Sigmoid colon (tissue), 4 donors: ENCODE measurements around the gene FGR.

ENCODE experiments used
- CTCF ChIP-seq, 4 experiments: fragments of 450-650 bp in 3 of 4; fragments of 200-600 bp in 1 of 4; IDR thresholded peaks; one replicate each; pipeline ENCODE4 v1.5.1; 2016 to 2019; ENCODE audit warnings: antibody characterized with exemption in 4 of 4, mild to moderate bottlenecking in 3 of 4, moderate library complexity in 2 of 4
- EP300 ChIP-seq, 4 donors: sonication (generic); formaldehyde crosslinking; IDR thresholded peaks; one replicate each; pipeline ENCODE4 v1.6.1; 2017; ENCODE audit warnings: antibody characterized with exemption in 4 of 4
- POLR2A ChIP-seq, 2 donors: fragments of 450-650 bp; IDR thresholded peaks; one replicate each; pipeline ENCODE4 v1.6.1; 2016; ENCODE audit warnings: antibody characterized with exemption in 2 of 2, mild to moderate bottlenecking in 2 of 2, moderate library complexity in 2 of 2
- POLR2AphosphoS5 ChIP-seq, 4 donors: sonication (generic); formaldehyde crosslinking; IDR thresholded peaks; one replicate each; pipeline ENCODE4 v1.6.1; 2017; ENCODE audit warnings: antibody characterized with exemption in 4 of 4

DNA sequence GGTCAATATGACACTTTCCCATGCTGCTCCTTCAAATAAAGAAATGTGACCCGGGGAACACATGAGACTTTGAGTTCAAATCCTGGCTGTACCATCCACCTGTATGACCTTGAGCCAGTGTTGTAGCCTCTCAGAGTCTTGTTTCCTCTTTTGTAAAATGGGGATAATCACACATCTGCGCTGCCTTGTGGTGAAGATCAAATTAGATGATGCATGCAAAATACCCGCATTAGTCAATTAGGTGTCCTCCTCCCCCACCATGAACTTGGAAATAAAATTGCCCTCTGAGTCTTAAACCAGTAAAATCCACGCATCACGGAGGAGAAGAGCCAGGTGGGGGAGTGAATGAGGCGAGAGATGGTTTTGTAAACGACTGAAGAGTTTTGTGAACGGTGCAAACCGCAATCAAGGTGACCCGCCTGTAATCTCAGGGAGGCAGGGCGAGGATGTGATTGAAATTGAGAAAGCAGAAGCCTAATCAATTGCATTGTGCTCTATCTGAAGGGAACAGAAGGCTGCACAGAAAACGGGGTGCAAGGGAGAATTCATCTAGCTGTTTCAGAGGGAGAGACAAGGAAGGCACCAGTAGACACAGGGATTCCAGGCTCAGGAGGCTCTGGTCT is 25.3 kb downstream of the FGR start:
- TF ChIP-seq CTCF (IDR thresholded peaks at IDR 0.05): no peak
- no peak for TF ChIP-seq POLR2A (IDR thresholded peaks at IDR 0.05)
- no peak for TF ChIP-seq POLR2AphosphoS5 (IDR thresholded peaks at IDR 0.05)
- no peak for TF ChIP-seq EP300 (IDR thresholded peaks at IDR 0.05)
